ENCODE data around the gene KCNH5.

DNA sequence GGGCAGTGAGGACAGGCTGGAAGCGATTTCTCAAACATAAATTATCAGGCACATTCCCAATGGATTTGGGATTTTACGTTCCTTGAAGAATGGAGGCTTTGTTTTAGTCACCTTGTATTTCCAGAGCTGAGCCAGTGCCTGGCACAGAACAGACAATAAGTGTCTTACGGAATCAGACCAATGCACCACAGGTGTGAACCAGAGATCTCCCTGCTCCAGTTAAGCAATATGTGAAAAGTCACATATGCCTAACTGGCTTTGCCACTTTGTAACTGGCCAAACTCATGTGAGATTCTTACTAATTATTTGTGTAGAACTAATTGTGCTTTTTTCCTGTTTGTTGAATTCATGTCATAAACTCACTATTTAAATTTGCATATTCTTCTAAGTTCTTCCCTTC is 130.4 kb downstream of the KCNH5 start:
- no peak for TF ChIP-seq POLR2AphosphoS5 (IDR thresholded peaks at IDR 0.05)
- TF ChIP-seq, protein P1, sequence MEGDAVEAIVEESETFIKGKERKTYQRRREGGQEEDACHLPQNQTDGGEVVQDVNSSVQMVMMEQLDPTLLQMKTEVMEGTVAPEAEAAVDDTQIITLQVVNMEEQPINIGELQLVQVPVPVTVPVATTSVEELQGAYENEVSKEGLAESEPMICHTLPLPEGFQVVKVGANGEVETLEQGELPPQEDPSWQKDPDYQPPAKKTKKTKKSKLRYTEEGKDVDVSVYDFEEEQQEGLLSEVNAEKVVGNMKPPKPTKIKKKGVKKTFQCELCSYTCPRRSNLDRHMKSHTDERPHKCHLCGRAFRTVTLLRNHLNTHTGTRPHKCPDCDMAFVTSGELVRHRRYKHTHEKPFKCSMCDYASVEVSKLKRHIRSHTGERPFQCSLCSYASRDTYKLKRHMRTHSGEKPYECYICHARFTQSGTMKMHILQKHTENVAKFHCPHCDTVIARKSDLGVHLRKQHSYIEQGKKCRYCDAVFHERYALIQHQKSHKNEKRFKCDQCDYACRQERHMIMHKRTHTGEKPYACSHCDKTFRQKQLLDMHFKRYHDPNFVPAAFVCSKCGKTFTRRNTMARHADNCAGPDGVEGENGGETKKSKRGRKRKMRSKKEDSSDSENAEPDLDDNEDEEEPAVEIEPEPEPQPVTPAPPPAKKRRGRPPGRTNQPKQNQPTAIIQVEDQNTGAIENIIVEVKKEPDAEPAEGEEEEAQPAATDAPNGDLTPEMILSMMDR (IDR thresholded peaks at IDR 0.05): no peak

All from upper lobe of left lung (tissue), 4 donors.